Glomerular endothelial cell (primary cell): ENCODE measurements around the gene FHIT. TPM values are rescaled to one million over a fixed set of nuclear protein-coding genes. Genes with fewer than 3 reads are reported as not detected.
"Not testable (repeated sequence)": the region's sequence is repeated elsewhere in the genome, so short reads cannot be mapped to it uniquely, and the experiment has no call there.

Experiments used
- DNase-seq: peaks from one replicate; pipeline ENCODE4 v3.0.0-alpha.2; 2011; ENCODE audit warnings: low read depth, low spot score; ENCODE audit errors: extremely low read depth
- total RNA-seq: library from RNA; depleted of rRNA; stranded (reverse); fragments of >200 nt; gene quantifications from 2 replicates; pipeline ENCODE4 v1.2.3, GENCODE V29; 2015

Gene FHIT
- total RNA-seq, 1 donor from 2014 or later, result 8.1 TPM

DNA sequence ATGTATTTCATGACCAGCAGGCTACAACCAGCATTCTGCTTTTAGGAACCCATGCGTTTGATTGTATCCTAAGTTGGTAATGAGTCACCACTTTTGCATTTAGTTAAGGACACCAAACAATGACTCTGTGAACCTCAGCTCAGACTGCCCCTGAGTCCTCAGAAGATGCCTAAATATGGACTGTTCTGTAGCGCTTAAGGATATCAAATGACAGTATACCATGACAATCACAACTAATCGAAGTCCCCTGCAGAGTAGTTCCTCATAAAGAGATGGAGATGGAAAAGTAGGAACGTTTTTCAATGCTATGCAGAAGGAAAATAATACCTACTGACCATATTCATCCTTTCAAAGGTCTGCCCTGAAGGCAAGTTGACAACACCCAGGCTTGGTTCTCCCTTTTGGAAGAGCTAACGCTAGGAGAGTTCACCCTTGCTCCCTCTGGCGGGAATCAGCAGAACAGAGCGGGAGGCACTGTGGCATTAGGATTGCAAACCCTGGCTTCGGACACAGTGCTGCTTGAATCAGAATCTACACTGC is 508.6 kb downstream of the FHIT start:
- DNase-seq, result no peak

DNA sequence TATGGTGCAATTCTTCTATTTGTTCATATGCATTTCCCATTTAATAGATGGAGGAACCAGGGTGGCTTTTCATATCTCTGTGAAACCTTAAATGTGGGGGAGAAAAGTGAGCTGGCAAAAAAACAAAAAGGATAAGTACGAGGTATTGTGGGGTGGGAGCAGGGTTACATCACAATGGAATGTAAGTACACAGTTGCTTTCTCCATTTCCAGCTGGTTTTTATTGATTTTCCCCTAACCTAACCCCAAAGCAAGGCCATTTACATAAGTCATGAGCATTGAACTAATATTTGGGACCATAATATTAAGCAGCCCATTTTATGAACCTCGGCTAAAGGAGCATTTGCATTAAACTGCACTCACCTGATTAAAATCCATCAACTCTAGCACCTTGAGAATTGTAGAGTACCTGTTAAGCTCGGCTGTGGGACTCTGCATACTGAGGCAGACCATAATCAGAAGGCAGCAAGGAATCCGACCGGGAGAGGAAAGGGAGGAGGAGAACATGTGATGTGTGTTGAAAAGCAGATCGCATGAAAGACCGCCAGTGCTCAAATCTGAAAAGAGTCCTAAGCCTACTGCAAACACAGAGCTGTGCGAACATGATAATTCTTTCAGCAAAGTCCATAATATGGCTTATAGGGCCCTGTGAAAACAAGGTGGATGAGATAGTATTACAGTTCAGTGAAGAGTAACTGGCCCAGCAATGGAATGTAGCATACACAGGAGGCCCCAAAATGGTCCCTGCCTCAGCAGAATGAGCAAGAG is 513.4 kb downstream of the FHIT start:
- no peak for DNase-seq

- DNase-seq, result no peak
Measured at GRCh38 chr3:60730371-60730770, 520.9 kb downstream of the FHIT start.

DNA sequence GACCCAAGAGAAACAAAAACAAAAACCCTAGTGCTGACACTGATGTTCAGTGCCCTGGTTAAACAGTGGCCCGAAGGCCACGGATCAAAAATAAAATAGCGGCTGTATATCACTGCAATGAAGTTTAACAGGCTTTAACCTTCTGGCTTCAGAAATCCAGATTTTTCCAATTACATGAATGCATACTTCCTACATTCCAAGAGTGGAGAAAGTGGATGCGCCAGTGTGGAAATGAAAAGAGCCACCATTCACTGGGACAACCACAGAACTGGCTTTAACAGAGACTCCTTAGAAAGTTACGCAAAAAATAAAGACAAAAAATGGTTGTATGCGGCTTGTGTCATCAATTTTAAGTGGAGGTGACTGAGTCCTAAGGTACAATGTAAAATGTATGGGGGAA is 522.2 kb downstream of the FHIT start:
- no peak for DNase-seq

GRCh38 chr3:60728006-60728405 is 523.2 kb downstream of the FHIT start:
- no peak for DNase-seq

GRCh38 chr3:60720736-60721135 is 530.5 kb downstream of the FHIT start:
- no peak for DNase-seq

- no peak for DNase-seq
Measured at GRCh38 chr3:60716573-60716972, 534.7 kb downstream of the FHIT start.

DNA sequence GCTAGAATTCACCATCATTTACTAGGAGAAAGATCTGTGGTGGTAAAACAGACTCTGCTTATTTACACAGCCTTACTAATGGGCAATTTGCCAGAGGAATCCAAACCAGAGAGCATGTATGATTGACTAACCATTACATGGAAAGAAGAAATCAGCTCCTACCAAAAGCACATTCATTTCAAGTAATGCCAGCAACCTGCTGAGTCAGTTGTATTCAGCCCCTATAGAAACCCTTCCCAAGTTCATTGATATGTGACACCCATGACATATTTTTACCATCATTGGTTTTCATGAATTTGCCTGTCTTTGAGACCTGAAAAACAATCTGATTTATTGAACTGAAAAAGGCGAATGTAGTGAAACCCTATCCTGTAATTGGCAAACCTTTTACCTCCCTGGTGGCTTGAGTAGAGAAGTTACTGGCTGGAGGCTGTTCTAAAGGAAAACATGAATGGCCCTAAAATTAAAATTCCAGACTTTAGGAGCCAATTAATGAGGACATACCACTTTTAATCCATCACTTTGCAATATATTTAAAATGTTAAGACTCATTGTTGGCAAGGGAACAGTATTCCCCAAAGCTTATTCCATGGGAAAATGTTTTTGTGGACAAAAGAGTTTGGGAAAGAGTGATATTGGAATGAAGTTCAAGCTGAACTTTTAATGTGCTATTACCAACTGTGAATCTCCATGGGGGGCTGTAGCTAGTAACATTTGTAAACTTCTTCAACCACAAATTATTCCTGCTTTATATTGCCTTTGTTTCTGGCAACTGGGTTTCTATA is 542.9 kb downstream of the FHIT start:
- DNase-seq, result no peak

DNA sequence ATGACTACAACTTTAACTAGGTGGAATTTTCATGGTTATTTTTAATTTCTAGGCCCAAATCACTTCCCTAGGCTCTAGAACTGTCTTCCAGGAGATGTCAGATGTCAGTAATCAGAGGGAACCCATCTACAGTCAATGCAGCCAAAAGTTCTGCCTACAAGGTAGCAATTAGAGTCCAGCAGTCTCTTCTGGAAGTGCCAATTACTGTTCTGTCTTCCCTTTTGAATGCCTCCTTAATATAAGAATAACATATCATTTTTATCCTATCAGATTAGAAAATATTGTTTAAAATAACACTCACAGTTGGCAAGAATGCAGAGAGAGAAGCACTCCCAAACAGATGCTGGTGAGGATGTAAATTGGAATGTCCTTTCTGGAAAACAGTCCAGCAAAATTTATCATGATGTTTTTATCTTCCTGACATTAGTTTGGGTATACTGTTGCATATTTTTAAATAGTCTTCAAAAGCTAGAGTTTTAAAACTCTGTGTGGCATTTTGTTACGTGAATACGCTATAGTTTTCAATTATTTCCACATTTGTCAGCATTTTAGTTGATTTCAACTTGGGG is 543.7 kb downstream of the FHIT start:
- no peak for DNase-seq

DNA sequence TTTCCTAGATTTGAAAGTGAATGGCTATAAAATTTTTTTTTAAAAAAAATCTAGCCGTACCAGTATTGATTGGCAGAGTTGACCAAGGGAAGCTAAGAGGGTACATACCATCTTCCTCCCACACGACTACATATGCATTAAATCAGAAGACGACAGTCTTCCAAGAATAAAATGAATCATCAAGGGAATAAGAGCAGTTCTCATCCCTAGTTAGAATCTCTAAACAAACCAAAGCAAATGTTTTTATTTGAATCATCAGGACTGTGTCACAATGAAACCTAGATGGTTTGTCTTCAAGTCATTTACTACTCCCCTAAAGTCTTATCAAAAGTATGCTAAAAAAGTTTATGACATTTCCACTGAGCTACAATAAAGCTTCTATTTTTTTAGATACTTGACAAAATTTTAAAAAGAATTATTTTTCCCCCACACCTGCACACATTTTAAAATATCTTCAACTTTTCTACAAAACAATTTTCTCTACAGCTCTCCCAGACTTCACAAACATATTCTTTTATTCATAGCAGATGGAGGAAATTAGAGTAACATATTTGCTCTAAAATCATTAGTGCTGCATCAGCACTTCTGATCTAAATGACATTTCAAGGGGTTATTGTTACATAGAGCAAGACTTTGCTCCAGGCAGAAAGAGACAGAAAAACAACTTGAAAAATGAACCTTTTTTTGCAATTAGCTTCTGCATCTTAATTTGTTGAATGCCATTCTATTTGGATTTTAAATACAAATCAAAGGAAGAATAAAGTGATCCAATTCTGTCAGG is 547.1 kb downstream of the FHIT start:
- DNase-seq, result no peak

GRCh38 chr3:60703008-60703407 is 548.2 kb downstream of the FHIT start:
- DNase-seq, result no peak

- no peak for DNase-seq
Measured at GRCh38 chr3:60698117-60698516, 553.1 kb downstream of the FHIT start.

- no peak for DNase-seq
Measured at GRCh38 chr3:60697132-60697531, 554.1 kb downstream of the FHIT start.

GRCh38 chr3:60696428-60697125 is 554.7 kb downstream of the FHIT start:
- no peak for DNase-seq

DNA sequence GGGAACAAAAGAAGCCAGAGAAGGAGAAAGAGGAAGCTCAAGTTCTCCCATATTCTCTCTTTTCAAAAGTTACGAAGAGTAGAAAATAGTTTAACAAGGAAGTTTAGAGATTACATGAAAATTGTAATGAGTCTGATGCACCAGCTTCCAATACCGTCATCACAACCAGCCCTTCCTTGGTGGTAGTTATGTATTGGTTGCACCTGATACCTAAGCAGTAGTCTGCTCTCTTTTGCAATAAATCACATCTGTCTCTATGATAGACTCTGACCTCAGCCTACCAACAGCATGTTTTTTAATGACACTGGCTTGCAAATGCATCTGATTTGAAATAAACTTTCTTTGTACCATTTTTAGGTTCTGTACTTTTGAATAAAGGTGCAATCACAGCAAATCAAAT is 575.8 kb downstream of the FHIT start:
- DNase-seq, result no peak

GRCh38 chr3:60674870-60675269 is 576.4 kb downstream of the FHIT start:
- no peak for DNase-seq

GRCh38 chr3:60673123-60673522 is 578.1 kb downstream of the FHIT start:
- DNase-seq, result no peak

DNA sequence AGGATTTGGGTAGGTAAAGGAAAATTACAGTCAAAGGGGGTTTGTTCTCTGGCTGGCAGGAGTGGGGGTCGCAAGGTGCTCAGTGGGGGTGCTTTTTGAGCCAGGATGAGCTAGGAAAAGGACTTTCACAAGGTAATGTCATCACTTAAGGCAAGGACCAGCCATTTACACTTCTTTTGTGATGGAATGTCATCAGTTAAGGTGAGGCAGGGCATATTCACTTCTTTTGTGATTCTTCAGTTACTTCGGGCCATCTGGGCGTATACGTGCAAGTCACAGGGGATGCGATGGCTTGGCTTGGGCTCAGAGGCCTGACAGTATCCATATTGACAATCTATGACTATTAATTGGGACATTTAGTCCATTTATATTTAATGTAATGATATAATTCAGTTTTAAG is 578.9 kb downstream of the FHIT start:
- DNase-seq, result not testable (repeated sequence)

DNA sequence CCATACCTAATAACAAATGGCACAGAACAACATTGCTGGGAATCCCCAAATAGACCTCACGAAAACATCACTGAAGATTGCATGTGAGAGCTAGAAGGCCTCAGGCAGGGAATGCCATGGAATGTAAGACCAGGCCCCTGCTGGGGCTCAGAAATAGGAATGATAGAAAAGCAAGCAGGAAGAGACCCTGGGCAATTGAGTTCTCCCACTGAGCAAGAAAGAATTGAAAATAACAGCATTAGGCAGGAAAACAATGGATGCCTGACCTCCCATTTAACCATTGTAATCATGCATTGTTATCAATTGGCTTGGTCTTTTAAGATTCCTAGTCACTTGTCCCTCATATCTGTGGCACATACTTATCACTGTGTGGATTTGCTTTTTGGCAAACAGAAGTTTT is 581.6 kb downstream of the FHIT start:
- DNase-seq, result no peak

- no peak for DNase-seq
Measured at GRCh38 chr3:60660026-60660425, 591.2 kb downstream of the FHIT start.
